MM.1S (cell line): ENCODE data around the gene GPANK1.

Source experiments
- DNase-seq: peaks from one replicate; pipeline ENCODE4 v3.0.0-alpha.2; 2015
- H2AFZ ChIP-seq: fragments of 300-600 bp; sonication (generic); 2 replicates; pipeline ENCODE4 v1.6.0; 2016; ENCODE audit warnings: antibody characterized with exemption, low read length
- H3F3A ChIP-seq: fragments of 300-600 bp; sonication (generic); 2 replicates; pipeline ENCODE4 v1.6.1; 2016; ENCODE audit warnings: mild to moderate bottlenecking, antibody characterized with exemption, low read length, moderate library complexity, mixed read lengths; ENCODE audit not compliant: insufficient read depth
- H3K27ac ChIP-seq: fragments of 300-600 bp; sonication (generic); 2 replicates; pipeline ENCODE4 v1.5.1; 2016; ENCODE audit warnings: mild to moderate bottlenecking, low read length
- H3K27me3 ChIP-seq: fragments of 300-600 bp; sonication (generic); replicated peaks from 2 replicates; pipeline ENCODE4 v1.6.0; 2016; ENCODE audit warnings: low read length; ENCODE audit not compliant: insufficient read depth
- H3K36me3 ChIP-seq: fragments of 300-600 bp; sonication (generic); replicated peaks from 2 replicates; pipeline ENCODE4 v1.6.1; 2016; ENCODE audit warnings: mild to moderate bottlenecking, low read length, mixed read lengths; ENCODE audit not compliant: insufficient read depth
- H3K4me1 ChIP-seq: fragments of 300-600 bp; sonication (generic); 2 replicates; pipeline ENCODE4 v1.6.1; 2016; ENCODE audit warnings: low read length, mixed read lengths
- H3K4me2 ChIP-seq: fragments of 300-600 bp; sonication (generic); 2 replicates; pipeline ENCODE4 v1.6.0; 2016; ENCODE audit warnings: low read depth, low read length
- H3K4me3 ChIP-seq: fragments of 300-600 bp; sonication (generic); 2 replicates; pipeline ENCODE4 v1.5.1; 2016; ENCODE audit warnings: low read length, mixed read lengths
- H3K79me2 ChIP-seq: fragments of 300-600 bp; sonication (generic); 2 replicates; pipeline ENCODE4 v1.6.1; 2016; ENCODE audit warnings: mixed run types, low read length, mixed read lengths
- H3K9ac ChIP-seq: fragments of 300-600 bp; sonication (generic); 2 replicates; pipeline ENCODE4 v1.6.1; 2016; ENCODE audit warnings: low read length, mixed read lengths
- H3K9me2 ChIP-seq: fragments of 300-600 bp; sonication (generic); replicated peaks from 2 replicates; pipeline ENCODE4 v1.6.1; 2016; ENCODE audit warnings: mild to moderate bottlenecking, low read length, mixed read lengths; ENCODE audit not compliant: insufficient read depth
- H3K9me3 ChIP-seq: fragments of 300-600 bp; sonication (generic); replicated peaks from 2 replicates; pipeline ENCODE4 v1.6.1; 2016; ENCODE audit warnings: mild to moderate bottlenecking, low read length, mixed read lengths; ENCODE audit not compliant: insufficient read depth
- H4K20me1 ChIP-seq: fragments of 300-600 bp; sonication (generic); 2 replicates; pipeline ENCODE4 v1.6.1; 2016; ENCODE audit warnings: mild to moderate bottlenecking, low read length, moderate library complexity, mixed read lengths; ENCODE audit not compliant: insufficient read depth
- EZH2 ChIP-seq: fragments of 300-600 bp; sonication (generic); optimal IDR thresholded peaks from 2 replicates; pipeline ENCODE3; 2017; ENCODE audit warnings: low read depth, mild to moderate bottlenecking, antibody characterized with exemption, low read length, mixed read lengths
- EZH2phosphoT487 ChIP-seq: fragments of 300-600 bp; sonication (generic); IDR thresholded peaks from 2 replicates; pipeline ENCODE4 v1.6.1; 2018; ENCODE audit warnings: antibody characterized with exemption, low read length
- TF ChIP-seq, protein P1 (sequence below): fragments of 300-600 bp; sonication (generic); IDR thresholded peaks from 2 replicates; pipeline ENCODE4 v1.5.1; 2016; ENCODE audit warnings: antibody characterized with exemption, low read length, mixed read lengths

The GPANK1 gene

GRCh38 chr6:31619805-31620585 is 44.8 kb downstream of the GPANK1 start:
- Histone ChIP-seq H3K9ac (peak overlapping the region; percentile 91), H3F3A (peaks cover 8% of the 10 kb centered on the region; the same call in 1 of the 2 replicates), H3K9me2 (no peaks in the 10 kb centered on the region), H3K79me2 (peaks cover 44% of the 10 kb centered on the region), H3K4me2 (peak overlapping the region; percentile 66), H3K27me3 (no peaks in the 10 kb centered on the region), H3K36me3 (peaks cover 3% of the 10 kb centered on the region; the same call in 1 of the 2 replicates), H2AFZ (peak overlapping the region; percentile 63), H4K20me1 (no peaks in the 10 kb centered on the region), H3K9me3 (no peaks in the 10 kb centered on the region), H3K4me3 (peak overlapping the region; percentile 72), H3K4me1 (peaks cover 9% of the 10 kb centered on the region), H3K27ac (peak overlapping the region; percentile 99)
- no peak for TF ChIP-seq EZH2
- TF ChIP-seq, protein P1, sequence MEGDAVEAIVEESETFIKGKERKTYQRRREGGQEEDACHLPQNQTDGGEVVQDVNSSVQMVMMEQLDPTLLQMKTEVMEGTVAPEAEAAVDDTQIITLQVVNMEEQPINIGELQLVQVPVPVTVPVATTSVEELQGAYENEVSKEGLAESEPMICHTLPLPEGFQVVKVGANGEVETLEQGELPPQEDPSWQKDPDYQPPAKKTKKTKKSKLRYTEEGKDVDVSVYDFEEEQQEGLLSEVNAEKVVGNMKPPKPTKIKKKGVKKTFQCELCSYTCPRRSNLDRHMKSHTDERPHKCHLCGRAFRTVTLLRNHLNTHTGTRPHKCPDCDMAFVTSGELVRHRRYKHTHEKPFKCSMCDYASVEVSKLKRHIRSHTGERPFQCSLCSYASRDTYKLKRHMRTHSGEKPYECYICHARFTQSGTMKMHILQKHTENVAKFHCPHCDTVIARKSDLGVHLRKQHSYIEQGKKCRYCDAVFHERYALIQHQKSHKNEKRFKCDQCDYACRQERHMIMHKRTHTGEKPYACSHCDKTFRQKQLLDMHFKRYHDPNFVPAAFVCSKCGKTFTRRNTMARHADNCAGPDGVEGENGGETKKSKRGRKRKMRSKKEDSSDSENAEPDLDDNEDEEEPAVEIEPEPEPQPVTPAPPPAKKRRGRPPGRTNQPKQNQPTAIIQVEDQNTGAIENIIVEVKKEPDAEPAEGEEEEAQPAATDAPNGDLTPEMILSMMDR = no peak
- no peak for TF ChIP-seq EZH2phosphoT487
- DNase-seq = peak; percentile 98

- no peak overlapping the region for H2AFZ ChIP-seq
- no peaks in the 10 kb centered on the region for H3K9me3 ChIP-seq
- peaks cover 13% of the 10 kb centered on the region; the same call in 1 of the 2 replicates for H3F3A ChIP-seq
- no peak overlapping the region for H3K27ac ChIP-seq
- H3K27me3 ChIP-seq = no peaks in the 10 kb centered on the region
- no peak overlapping the region for H3K4me3 ChIP-seq
- H4K20me1 ChIP-seq = no peaks in the 10 kb centered on the region
- no peak overlapping the region for H3K4me2 ChIP-seq
- no peaks in the 10 kb centered on the region for H3K9me2 ChIP-seq
- peaks cover 14% of the 10 kb centered on the region for H3K79me2 ChIP-seq
- DNase-seq = no peak
- H3K4me1 ChIP-seq = peaks cover 11% of the 10 kb centered on the region
- no peak overlapping the region for H3K9ac ChIP-seq
- H3K36me3 ChIP-seq = no peaks in the 10 kb centered on the region
- TF ChIP-seq, protein P1 = no peak
- TF ChIP-seq EZH2 (no peak), EZH2phosphoT487 (no peak)
These were observed 47.8 kb downstream of the GPANK1 start for GRCh38 chr6:31617010-31617409.

DNA sequence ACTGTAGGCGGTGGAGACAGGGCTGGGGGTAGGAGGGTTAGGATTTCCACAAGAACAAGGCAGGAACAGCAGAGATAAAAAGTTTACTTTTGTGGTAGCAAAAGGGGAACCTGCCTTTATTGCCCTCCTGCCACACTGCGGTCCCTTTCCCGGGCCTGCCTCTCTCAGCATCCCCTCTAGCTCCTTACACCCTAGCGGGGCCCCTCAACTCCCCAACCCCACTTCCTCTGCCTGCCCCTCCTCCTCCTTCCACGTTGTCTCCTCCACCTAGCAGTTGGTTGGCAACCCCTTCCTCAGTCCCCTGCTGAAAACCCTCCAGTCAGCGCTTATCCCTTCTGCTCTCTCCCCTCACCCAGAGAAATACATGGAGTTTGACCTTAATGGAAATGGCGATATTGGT is 49.0 kb downstream of the GPANK1 start:
- peaks cover 13% of the 10 kb centered on the region; the same call in 1 of the 2 replicates for H3F3A ChIP-seq
- no peaks in the 10 kb centered on the region for H4K20me1 ChIP-seq
- H3K4me2 ChIP-seq = no peak overlapping the region
- H3K9me2 ChIP-seq = no peaks in the 10 kb centered on the region
- H3K27me3 ChIP-seq = no peaks in the 10 kb centered on the region
- H3K4me1 ChIP-seq = peaks cover 10% of the 10 kb centered on the region
- no peak overlapping the region for H3K9ac ChIP-seq
- H3K9me3 ChIP-seq = no peaks in the 10 kb centered on the region
- H3K27ac ChIP-seq = no peak overlapping the region
- H3K79me2 ChIP-seq = peaks cover 2% of the 10 kb centered on the region
- no peak for DNase-seq
- no peak overlapping the region for H2AFZ ChIP-seq
- no peak overlapping the region for H3K4me3 ChIP-seq
- no peaks in the 10 kb centered on the region for H3K36me3 ChIP-seq
- TF ChIP-seq, protein P1 = no peak
- TF ChIP-seq EZH2phosphoT487 (no peak), EZH2 (no peak)
